HepG2 (cell line): ENCODE measurements around the gene NPPA.

Experiments used
- ELF1 ChIP-seq: sonication (generic); formaldehyde crosslinking; IDR thresholded peaks from 2 replicates; pipeline ENCODE4 v1.4.0; 2020; ENCODE audit warnings: missing genetic modification reagents
- HNRNPK ChIP-seq: fragments of 200-400 bp; formaldehyde crosslinking; IDR thresholded peaks from 2 replicates; pipeline ENCODE4 v1.6.1; 2018; ENCODE audit warnings: low read length, low read depth, moderate library complexity, mild to moderate bottlenecking; ENCODE audit not compliant: poor library complexity, severe bottlenecking
- NRL ChIP-seq: sonication (generic); formaldehyde crosslinking; IDR thresholded peaks from 2 replicates; pipeline ENCODE4 v1.5.0; 2020; ENCODE audit warnings: missing genetic modification reagents, mild to moderate bottlenecking, moderate library complexity, borderline replicate concordance
- POLR2A ChIP-seq, 2 experiments: IDR thresholded peaks; 2 replicates each; pipeline ENCODE4 v1.6.1; 2011; ENCODE audit warnings: low read depth in 2 of 2, low read length in 2 of 2, mild to moderate bottlenecking in 1 of 2, moderate library complexity in 1 of 2; ENCODE audit not compliant: insufficient read depth in 1 of 2
- SIN3B ChIP-seq: fragments of 150-350 bp; IDR thresholded peaks from 2 replicates; pipeline ENCODE4 v1.6.1; 2014; ENCODE audit warnings: low read length
- ZIK1 ChIP-seq: sonication (generic); formaldehyde crosslinking; IDR thresholded peaks from 2 replicates; pipeline ENCODE4 v1.5.0; 2020; ENCODE audit warnings: mild to moderate bottlenecking, low read depth, missing genetic modification reagents, borderline replicate concordance
- ZNF432 ChIP-seq: sonication (generic); formaldehyde crosslinking; IDR thresholded peaks from 2 replicates; pipeline ENCODE4 v1.5.0; 2020; ENCODE audit warnings: missing genetic modification reagents, mild to moderate bottlenecking, borderline replicate concordance
- TF ChIP-seq, protein P1 (sequence below): sonication (generic); formaldehyde crosslinking; IDR thresholded peaks from 2 replicates; pipeline ENCODE4 v1.4.0; 2020; ENCODE audit warnings: missing genetic modification reagents
- TF ChIP-seq, protein P2 (sequence below): sonication (generic); formaldehyde crosslinking; IDR thresholded peaks from 2 replicates; pipeline ENCODE4 v1.4.0; 2020; ENCODE audit warnings: missing genetic modification reagents
- TF ChIP-seq, protein P3 (sequence below): IDR thresholded peaks from 2 replicates; pipeline ENCODE4 v1.6.1; 2012; ENCODE audit warnings: low read depth, low read length, improper control_type of control experiment
- TF ChIP-seq, protein P4 (sequence below): sonication (generic); formaldehyde crosslinking; IDR thresholded peaks from 2 replicates; pipeline ENCODE4 v1.5.0; 2020; ENCODE audit warnings: mild to moderate bottlenecking, missing genetic modification reagents, borderline replicate concordance
- TF ChIP-seq, protein P5 (sequence below): sonication (generic); formaldehyde crosslinking; IDR thresholded peaks from 2 replicates; pipeline ENCODE4 v1.5.0; 2020; ENCODE audit warnings: mild to moderate bottlenecking, missing genetic modification reagents, moderate library complexity

DNA sequence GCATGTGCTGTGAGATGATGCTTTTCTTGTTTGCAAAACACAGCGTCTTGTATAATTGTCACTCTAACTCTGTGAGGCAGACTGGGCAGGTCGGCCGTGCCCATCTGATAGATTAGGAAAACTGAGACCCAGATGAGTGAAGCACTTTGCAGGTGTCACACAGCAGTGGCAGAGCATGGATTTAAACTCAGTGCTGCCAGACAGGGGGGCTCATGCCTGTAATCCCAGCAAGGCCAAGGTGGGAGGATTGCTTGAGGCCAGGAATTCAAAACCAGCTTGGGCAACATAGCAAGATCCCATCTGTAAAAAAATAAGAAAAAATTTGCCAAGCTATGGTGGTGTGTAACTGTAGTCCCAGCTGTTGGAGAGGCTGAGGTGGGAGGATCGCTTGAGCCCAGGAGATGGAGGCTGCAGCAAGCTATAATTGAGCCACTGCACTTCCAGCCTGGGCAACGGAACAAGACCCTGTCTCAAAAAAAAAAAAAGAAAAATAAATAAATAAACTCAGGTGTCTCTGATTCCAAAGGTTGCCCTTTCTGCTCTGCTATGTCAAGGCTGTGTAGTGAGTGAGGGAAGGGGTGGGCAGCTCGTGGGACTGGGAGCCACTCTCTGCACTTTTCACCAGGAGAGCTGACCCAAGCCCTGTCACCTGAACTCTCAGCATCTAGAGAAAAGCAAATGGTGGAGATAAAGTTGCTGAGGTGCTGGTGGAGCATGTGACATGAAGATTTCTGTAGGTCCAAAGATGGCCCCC lies 44.0 kb upstream of the NPPA start:
- TF ChIP-seq, protein P1, sequence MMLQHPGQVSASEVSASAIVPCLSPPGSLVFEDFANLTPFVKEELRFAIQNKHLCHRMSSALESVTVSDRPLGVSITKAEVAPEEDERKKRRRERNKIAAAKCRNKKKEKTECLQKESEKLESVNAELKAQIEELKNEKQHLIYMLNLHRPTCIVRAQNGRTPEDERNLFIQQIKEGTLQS = no peak
- TF ChIP-seq, protein P2, sequence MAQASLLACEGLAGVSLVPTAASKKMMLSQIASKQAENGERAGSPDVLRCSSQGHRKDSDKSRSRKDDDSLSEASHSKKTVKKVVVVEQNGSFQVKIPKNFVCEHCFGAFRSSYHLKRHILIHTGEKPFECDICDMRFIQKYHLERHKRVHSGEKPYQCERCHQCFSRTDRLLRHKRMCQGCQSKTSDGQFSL = no peak
- TF ChIP-seq NRL (CRISPR knock-in tag) = no peak
- no peak for TF ChIP-seq SIN3B
- no peak for TF ChIP-seq ZIK1 (CRISPR knock-in tag)
- TF ChIP-seq POLR2A (IDR thresholded peaks at IDR 0.05; ENCODE audit: insufficient read depth in 1 of 2, low read depth in 2 of 2, low read length in 2 of 2) = no peak
- TF ChIP-seq, protein P3, sequence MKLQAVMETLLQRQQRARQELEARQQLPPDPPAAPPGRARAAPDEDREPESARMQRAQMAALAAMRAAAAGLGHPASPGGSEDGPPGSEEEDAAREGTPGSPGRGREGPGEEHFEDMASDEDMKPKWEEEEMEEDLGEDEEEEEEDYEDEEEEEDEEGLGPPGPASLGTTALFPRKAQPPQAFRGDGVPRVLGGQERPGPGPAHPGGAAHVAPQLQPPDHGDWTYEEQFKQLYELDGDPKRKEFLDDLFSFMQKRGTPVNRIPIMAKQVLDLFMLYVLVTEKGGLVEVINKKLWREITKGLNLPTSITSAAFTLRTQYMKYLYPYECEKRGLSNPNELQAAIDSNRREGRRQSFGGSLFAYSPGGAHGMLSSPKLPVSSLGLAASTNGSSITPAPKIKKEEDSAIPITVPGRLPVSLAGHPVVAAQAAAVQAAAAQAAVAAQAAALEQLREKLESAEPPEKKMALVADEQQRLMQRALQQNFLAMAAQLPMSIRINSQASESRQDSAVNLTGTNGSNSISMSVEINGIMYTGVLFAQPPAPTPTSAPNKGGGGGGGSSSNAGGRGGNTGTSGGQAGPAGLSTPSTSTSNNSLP = no peak
- no peak for TF ChIP-seq HNRNPK
- TF ChIP-seq, protein P4, sequence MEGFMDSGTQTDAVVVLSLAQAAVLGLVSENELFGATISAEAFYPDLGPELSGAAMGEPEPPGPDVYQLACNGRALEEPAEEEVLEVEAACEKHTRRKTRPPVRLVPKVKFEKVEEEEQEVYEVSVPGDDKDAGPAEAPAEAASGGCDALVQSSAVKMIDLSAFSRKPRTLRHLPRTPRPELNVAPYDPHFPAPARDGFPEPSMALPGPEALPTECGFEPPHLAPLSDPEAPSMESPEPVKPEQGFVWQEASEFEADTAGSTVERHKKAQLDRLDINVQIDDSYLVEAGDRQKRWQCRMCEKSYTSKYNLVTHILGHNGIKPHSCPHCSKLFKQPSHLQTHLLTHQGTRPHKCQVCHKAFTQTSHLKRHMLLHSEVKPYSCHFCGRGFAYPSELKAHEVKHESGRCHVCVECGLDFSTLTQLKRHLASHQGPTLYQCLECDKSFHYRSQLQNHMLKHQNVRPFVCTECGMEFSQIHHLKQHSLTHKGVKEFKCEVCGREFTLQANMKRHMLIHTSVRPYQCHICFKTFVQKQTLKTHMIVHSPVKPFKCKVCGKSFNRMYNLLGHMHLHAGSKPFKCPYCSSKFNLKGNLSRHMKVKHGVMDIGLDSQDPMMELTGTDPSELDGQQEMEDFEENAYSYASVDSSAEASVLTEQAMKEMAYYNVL (CRISPR knock-in tag) = no peak
- TF ChIP-seq ZNF432 (CRISPR knock-in tag) = no peak
- TF ChIP-seq, protein P5, sequence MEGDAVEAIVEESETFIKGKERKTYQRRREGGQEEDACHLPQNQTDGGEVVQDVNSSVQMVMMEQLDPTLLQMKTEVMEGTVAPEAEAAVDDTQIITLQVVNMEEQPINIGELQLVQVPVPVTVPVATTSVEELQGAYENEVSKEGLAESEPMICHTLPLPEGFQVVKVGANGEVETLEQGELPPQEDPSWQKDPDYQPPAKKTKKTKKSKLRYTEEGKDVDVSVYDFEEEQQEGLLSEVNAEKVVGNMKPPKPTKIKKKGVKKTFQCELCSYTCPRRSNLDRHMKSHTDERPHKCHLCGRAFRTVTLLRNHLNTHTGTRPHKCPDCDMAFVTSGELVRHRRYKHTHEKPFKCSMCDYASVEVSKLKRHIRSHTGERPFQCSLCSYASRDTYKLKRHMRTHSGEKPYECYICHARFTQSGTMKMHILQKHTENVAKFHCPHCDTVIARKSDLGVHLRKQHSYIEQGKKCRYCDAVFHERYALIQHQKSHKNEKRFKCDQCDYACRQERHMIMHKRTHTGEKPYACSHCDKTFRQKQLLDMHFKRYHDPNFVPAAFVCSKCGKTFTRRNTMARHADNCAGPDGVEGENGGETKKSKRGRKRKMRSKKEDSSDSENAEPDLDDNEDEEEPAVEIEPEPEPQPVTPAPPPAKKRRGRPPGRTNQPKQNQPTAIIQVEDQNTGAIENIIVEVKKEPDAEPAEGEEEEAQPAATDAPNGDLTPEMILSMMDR (CRISPR knock-in tag) = no peak
- TF ChIP-seq ELF1 (CRISPR knock-in tag) = no peak
